Measurements from ENCODE around the gene GUCY2C.

GUCY2C gene

DNA sequence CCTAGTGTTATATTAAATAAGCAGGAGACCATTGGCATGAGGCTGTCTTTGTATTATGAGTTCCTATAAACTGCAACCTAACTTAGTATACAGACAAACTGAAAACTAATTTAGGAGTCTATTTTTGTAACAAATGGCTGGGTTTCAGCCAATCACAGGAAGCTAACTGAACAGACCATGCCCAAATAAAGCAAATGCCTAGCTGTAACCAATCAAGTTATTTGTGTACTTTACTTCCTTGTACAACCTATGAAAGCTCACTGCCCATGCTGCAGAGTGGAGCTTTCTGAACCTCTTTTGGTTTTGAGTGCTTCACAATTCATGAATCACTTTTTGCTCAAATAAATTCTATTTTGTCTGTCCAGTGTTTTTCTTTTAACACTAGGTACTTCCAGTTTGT lies 41.6 kb downstream of the GUCY2C start:
- H3K4me2 ChIP-seq (ENCODE audit: low read depth, low read length, poor library complexity, severe bottlenecking) = no peak overlapping the region
- TF ChIP-seq EZH2phosphoT487 (conservative IDR thresholded peaks at IDR 0.05; ENCODE audit: low read length) (no peak), CTCF (IDR thresholded peaks at IDR 0.05; ENCODE audit: insufficient read depth, low read length, poor library complexity, severe bottlenecking) (no peak)
- no peaks in the 10 kb centered on the region for H3K36me3 ChIP-seq (ENCODE audit: low read length)
- H2AFZ ChIP-seq (ENCODE audit: low read depth, low read length, severe bottlenecking) = no peak overlapping the region
- H3K4me3 ChIP-seq (ENCODE audit: insufficient read depth, low read length, poor library complexity, severe bottlenecking) = no peak overlapping the region
- no peaks in the 10 kb centered on the region for H3K9me3 ChIP-seq (ENCODE audit: insufficient read depth, low read length)
- H4K20me1 ChIP-seq (ENCODE audit: low read depth, low read length) = no peaks in the 10 kb centered on the region
- H3K79me2 ChIP-seq (ENCODE audit: insufficient read depth, low read length) = no peaks in the 10 kb centered on the region
- H3K27me3 ChIP-seq (ENCODE audit: low read length) = no peaks in the 10 kb centered on the region
- H3K9ac ChIP-seq (ENCODE audit: low read length) = no peak overlapping the region
- no peaks in the 10 kb centered on the region for H3F3A ChIP-seq (ENCODE audit: insufficient read depth)
- H3K9me2 ChIP-seq (replicated peaks; ENCODE audit: insufficient read depth, low read length) = no peaks in the 10 kb centered on the region
- H3K27ac ChIP-seq (ENCODE audit: low read depth, low read length) = no peak overlapping the region

DNA sequence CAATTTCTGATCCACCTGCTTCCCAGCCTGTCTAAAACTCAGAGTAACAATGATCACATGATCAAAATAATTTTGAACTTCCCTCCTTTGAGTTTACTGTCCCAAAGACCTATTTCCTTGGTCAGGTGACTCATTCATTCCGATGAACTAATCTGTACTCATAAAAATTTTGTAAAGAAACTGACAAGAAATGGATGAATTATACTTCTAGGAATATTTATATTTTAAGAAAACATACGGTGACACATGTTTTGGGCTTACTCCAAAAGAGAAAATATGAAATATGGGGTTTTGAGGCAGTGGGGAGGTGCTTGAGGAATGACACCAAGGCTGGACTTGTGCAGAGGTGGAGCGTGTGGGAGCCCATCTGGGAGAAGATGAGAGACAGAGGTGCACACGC lies 42.0 kb downstream of the GUCY2C start:
- H3K36me3 ChIP-seq (ENCODE audit: low read length) = no peaks in the 10 kb centered on the region
- no peak overlapping the region for H3K4me3 ChIP-seq (ENCODE audit: insufficient read depth, low read length, poor library complexity, severe bottlenecking)
- no peaks in the 10 kb centered on the region for H4K20me1 ChIP-seq (ENCODE audit: low read depth, low read length)
- H3K9me2 ChIP-seq (replicated peaks; ENCODE audit: insufficient read depth, low read length) = no peaks in the 10 kb centered on the region
- no peak overlapping the region for H3K9ac ChIP-seq (ENCODE audit: low read length)
- no peaks in the 10 kb centered on the region for H3K27me3 ChIP-seq (ENCODE audit: low read length)
- no peak overlapping the region for H3K4me2 ChIP-seq (ENCODE audit: low read depth, low read length, poor library complexity, severe bottlenecking)
- no peak overlapping the region for H3K27ac ChIP-seq (ENCODE audit: low read depth, low read length)
- no peaks in the 10 kb centered on the region for H3K79me2 ChIP-seq (ENCODE audit: insufficient read depth, low read length)
- no peaks in the 10 kb centered on the region for H3K9me3 ChIP-seq (ENCODE audit: insufficient read depth, low read length)
- H3F3A ChIP-seq (ENCODE audit: insufficient read depth) = no peaks in the 10 kb centered on the region
- no peak for TF ChIP-seq EZH2phosphoT487 (conservative IDR thresholded peaks at IDR 0.05; ENCODE audit: low read length)
- TF ChIP-seq CTCF (IDR thresholded peaks at IDR 0.05; ENCODE audit: insufficient read depth, low read length, poor library complexity, severe bottlenecking) = no peak
- no peak overlapping the region for H2AFZ ChIP-seq (ENCODE audit: low read depth, low read length, severe bottlenecking)

DNA sequence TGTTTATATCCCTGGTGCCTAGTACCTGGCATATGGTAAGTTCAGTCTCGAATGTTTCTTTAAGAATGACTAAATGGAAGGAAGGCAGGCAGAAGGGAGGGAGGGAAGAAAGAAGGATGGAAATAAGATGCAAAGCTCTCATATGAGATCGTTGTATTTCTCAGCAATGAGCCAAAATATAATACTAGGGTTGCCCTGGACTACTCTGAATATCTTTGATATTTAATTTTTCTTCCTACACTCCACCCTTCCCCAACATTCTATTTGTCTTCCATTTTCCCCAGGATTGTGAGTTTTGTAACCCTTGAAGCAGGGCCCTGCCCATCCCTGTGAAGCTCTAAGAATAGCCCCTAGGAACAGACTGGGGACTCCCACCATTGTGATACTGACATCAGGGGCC lies 43.9 kb downstream of the GUCY2C start:
- Histone ChIP-seq H3K4me3 (ENCODE audit: insufficient read depth, low read length, poor library complexity, severe bottlenecking) (no peak overlapping the region), H2AFZ (ENCODE audit: low read depth, low read length, severe bottlenecking) (no peak overlapping the region), H3K9ac (ENCODE audit: low read length) (no peak overlapping the region), H3K79me2 (ENCODE audit: insufficient read depth, low read length) (no peaks in the 10 kb centered on the region), H3K27ac (ENCODE audit: low read depth, low read length) (no peak overlapping the region), H4K20me1 (ENCODE audit: low read depth, low read length) (no peaks in the 10 kb centered on the region), H3K27me3 (ENCODE audit: low read length) (no peaks in the 10 kb centered on the region), H3K9me2 (replicated peaks; ENCODE audit: insufficient read depth, low read length) (no peaks in the 10 kb centered on the region), H3K36me3 (ENCODE audit: low read length) (no peaks in the 10 kb centered on the region), H3K9me3 (ENCODE audit: insufficient read depth, low read length) (no peaks in the 10 kb centered on the region), H3F3A (ENCODE audit: insufficient read depth) (no peaks in the 10 kb centered on the region), H3K4me2 (ENCODE audit: low read depth, low read length, poor library complexity, severe bottlenecking) (no peak overlapping the region)
- TF ChIP-seq EZH2phosphoT487 (conservative IDR thresholded peaks at IDR 0.05; ENCODE audit: low read length) (no peak), CTCF (IDR thresholded peaks at IDR 0.05; ENCODE audit: insufficient read depth, low read length, poor library complexity, severe bottlenecking) (no peak)

DNA sequence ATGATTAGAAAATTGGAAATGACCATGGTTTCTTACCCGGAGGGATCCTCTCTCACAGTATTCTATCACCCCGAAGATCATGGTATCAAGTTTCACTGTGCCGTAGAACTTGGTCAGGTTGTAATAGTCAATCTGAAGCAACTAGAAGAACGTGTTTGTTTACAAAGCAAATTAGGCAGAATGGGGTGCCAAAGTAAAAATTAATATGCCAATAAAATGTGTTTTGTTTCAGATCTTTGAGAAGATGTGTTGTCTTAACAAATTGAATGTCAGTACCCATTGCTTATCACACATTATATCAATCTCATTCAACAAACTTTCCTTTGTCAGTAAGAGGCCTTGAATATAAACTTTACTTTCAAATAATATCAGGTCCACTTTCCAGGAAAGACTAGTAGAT lies 45.0 kb downstream of the GUCY2C start:
- H3K79me2 ChIP-seq (ENCODE audit: insufficient read depth, low read length) = no peaks in the 10 kb centered on the region
- H3K4me2 ChIP-seq (ENCODE audit: low read depth, low read length, poor library complexity, severe bottlenecking) = no peak overlapping the region
- H3K27me3 ChIP-seq (ENCODE audit: low read length) = no peaks in the 10 kb centered on the region
- H4K20me1 ChIP-seq (ENCODE audit: low read depth, low read length) = no peaks in the 10 kb centered on the region
- no peaks in the 10 kb centered on the region for H3K36me3 ChIP-seq (ENCODE audit: low read length)
- no peak overlapping the region for H3K9ac ChIP-seq (ENCODE audit: low read length)
- no peak overlapping the region for H3K27ac ChIP-seq (ENCODE audit: low read depth, low read length)
- TF ChIP-seq CTCF (IDR thresholded peaks at IDR 0.05; ENCODE audit: insufficient read depth, low read length, poor library complexity, severe bottlenecking) (no peak), EZH2phosphoT487 (conservative IDR thresholded peaks at IDR 0.05; ENCODE audit: low read length) (no peak)
- H3K9me3 ChIP-seq (ENCODE audit: insufficient read depth, low read length) = no peaks in the 10 kb centered on the region
- no peaks in the 10 kb centered on the region for H3F3A ChIP-seq (ENCODE audit: insufficient read depth)
- no peaks in the 10 kb centered on the region for H3K9me2 ChIP-seq (replicated peaks; ENCODE audit: insufficient read depth, low read length)
- H2AFZ ChIP-seq (ENCODE audit: low read depth, low read length, severe bottlenecking) = no peak overlapping the region
- no peak overlapping the region for H3K4me3 ChIP-seq (ENCODE audit: insufficient read depth, low read length, poor library complexity, severe bottlenecking)

Measured in SU-DHL-6 (cell line).